DOHH2 (cell line): ENCODE measurements around the gene WNT7A.

Experiments used
- H3F3A ChIP-seq: fragments of 200-600 bp; sonication (generic), shearing (Covaris generic); 2 replicates; pipeline ENCODE4 v1.6.0; 2016; ENCODE audit warnings: antibody characterized with exemption, mild to moderate bottlenecking; ENCODE audit not compliant: control insufficient read depth, insufficient read depth
- H3K27ac ChIP-seq: fragments of 200-600 bp; sonication (generic); 2 replicates; pipeline ENCODE4 v1.5.1; 2014; ENCODE audit warnings: low read depth, mild to moderate bottlenecking, low read length, moderate library complexity
- H3K27me3 ChIP-seq: fragments of 200-600 bp; sonication (generic); 2 replicates; pipeline ENCODE4 v1.6.1; 2014; ENCODE audit warnings: mild to moderate bottlenecking, low read length, mixed read lengths; ENCODE audit not compliant: control insufficient read depth
- H3K36me3 ChIP-seq: fragments of 200-600 bp; sonication (generic); 2 replicates; pipeline ENCODE4 v1.6.1; 2014; ENCODE audit warnings: mild to moderate bottlenecking, low read length, moderate library complexity, mixed read lengths; ENCODE audit not compliant: control insufficient read depth
- H3K4me1 ChIP-seq: fragments of 200-600 bp; sonication (generic); 2 replicates; pipeline ENCODE4 v1.6.1; 2014; ENCODE audit warnings: mild to moderate bottlenecking, low read length, mixed read lengths; ENCODE audit not compliant: control insufficient read depth
- H3K4me2 ChIP-seq: fragments of 200-600 bp; sonication (generic); 2 replicates; pipeline ENCODE4 v1.6.0; 2014; ENCODE audit warnings: mild to moderate bottlenecking, low read length, moderate library complexity
- H3K4me3 ChIP-seq: fragments of 200-600 bp; sonication (generic); 2 replicates; pipeline ENCODE4 v1.5.1; 2014; ENCODE audit warnings: mild to moderate bottlenecking, low read length, mixed read lengths
- H3K79me2 ChIP-seq: fragments of 200-600 bp; sonication (generic); 2 replicates; pipeline ENCODE4 v1.6.1; 2014; ENCODE audit warnings: mild to moderate bottlenecking, low read length, mixed read lengths; ENCODE audit not compliant: control insufficient read depth
- H3K9me2 ChIP-seq: fragments of 200-600 bp; sonication (generic); replicated peaks from 2 replicates; pipeline ENCODE4 v1.6.1; 2014; ENCODE audit warnings: mild to moderate bottlenecking, low read length, mixed read lengths; ENCODE audit not compliant: control insufficient read depth
- H3K9me3 ChIP-seq: fragments of 200-600 bp; sonication (generic); 2 replicates; pipeline ENCODE4 v1.6.1; 2014; ENCODE audit warnings: antibody characterized with exemption, low read length, mixed read lengths; ENCODE audit not compliant: control insufficient read depth, insufficient read depth
- H4K20me1 ChIP-seq: fragments of 200-600 bp; sonication (generic); 2 replicates; pipeline ENCODE4 v1.6.0; 2014; ENCODE audit warnings: low read depth, mild to moderate bottlenecking, antibody characterized with exemption, low read length, moderate library complexity; ENCODE audit not compliant: control insufficient read depth, insufficient read depth
- CTCF ChIP-seq: fragments of 200-600 bp; sonication (generic); IDR thresholded peaks from one replicate; pipeline ENCODE4 v1.5.1; 2014; ENCODE audit warnings: antibody characterized with exemption, mild to moderate bottlenecking, low read depth, low read length; ENCODE audit not compliant: poor library complexity, severe bottlenecking
- EZH2phosphoT487 ChIP-seq: fragments of 200-600 bp; sonication (generic); IDR thresholded peaks from 2 replicates; pipeline ENCODE4 v1.6.1; 2017; ENCODE audit warnings: borderline replicate concordance, mild to moderate bottlenecking, antibody characterized with exemption, low read length, moderate library complexity, mixed read lengths

The WNT7A gene

DNA sequence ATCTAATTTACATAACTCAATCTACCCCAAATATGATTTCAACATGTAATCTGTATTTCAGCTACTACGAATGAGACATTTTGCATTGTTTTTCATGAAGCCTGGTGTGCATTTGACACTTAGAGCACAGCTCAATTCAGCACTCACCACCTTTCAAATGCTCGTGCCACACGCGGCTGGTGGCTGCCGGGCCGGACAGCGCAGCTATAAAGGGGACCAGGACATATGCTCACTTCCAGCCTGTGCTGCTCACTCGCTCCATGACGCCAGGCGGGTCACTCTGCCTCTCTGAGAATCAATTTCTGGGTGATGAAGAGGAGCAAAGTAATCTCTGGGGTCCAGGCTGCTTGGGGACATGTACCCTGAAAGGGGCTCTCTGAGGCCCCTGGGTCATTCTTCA lies 93.1 kb downstream of the WNT7A start:
- no peak for TF ChIP-seq CTCF
- no peak for TF ChIP-seq EZH2phosphoT487
- H3K9me2 ChIP-seq, result no peaks in the 10 kb centered on the region
- H3K27me3 ChIP-seq, result no peaks in the 10 kb centered on the region
- no peak overlapping the region for H3K4me2 ChIP-seq
- no peak overlapping the region for H3K27ac ChIP-seq
- no peak overlapping the region for H3K4me3 ChIP-seq
- H3K79me2 ChIP-seq, result no peaks in the 10 kb centered on the region
- no peaks in the 10 kb centered on the region for H3F3A ChIP-seq
- no peaks in the 10 kb centered on the region for H4K20me1 ChIP-seq
- no peaks in the 10 kb centered on the region for H3K9me3 ChIP-seq
- H3K4me1 ChIP-seq, result no peaks in the 10 kb centered on the region
- H3K36me3 ChIP-seq, result no peaks in the 10 kb centered on the region

- no peak overlapping the region for H3K4me3 ChIP-seq
- H3K79me2 ChIP-seq, result no peaks in the 10 kb centered on the region
- no peak overlapping the region for H3K27ac ChIP-seq
- H3K36me3 ChIP-seq, result no peaks in the 10 kb centered on the region
- H3K27me3 ChIP-seq, result no peaks in the 10 kb centered on the region; the same call in 1 of the 2 replicates
- no peaks in the 10 kb centered on the region for H4K20me1 ChIP-seq
- no peak overlapping the region for H3K4me2 ChIP-seq
- TF ChIP-seq EZH2phosphoT487 (no peak), CTCF (no peak)
- H3K4me1 ChIP-seq, result no peaks in the 10 kb centered on the region
- H3K9me2 ChIP-seq, result no peaks in the 10 kb centered on the region
- H3F3A ChIP-seq, result no peaks in the 10 kb centered on the region
- no peaks in the 10 kb centered on the region for H3K9me3 ChIP-seq
Measured at GRCh38 chr3:13785853-13786436, 93.9 kb downstream of the WNT7A start.

GRCh38 chr3:13785351-13785750 lies 94.5 kb downstream of the WNT7A start:
- H4K20me1 ChIP-seq, result no peaks in the 10 kb centered on the region
- no peak overlapping the region for H3K4me2 ChIP-seq
- peaks cover under 1% of the 10 kb centered on the region; the same call in 1 of the 2 replicates for H3K27me3 ChIP-seq

More at GRCh38 chr3:13785351-13785750, 94.5 kb downstream of the WNT7A start:
- Histone ChIP-seq H3K27ac (no peak overlapping the region), H3K36me3 (no peaks in the 10 kb centered on the region), H3K4me1 (no peaks in the 10 kb centered on the region), H3K9me2 (no peaks in the 10 kb centered on the region), H3K9me3 (no peaks in the 10 kb centered on the region), H3F3A (no peaks in the 10 kb centered on the region), H3K4me3 (no peak overlapping the region), H3K79me2 (no peaks in the 10 kb centered on the region)
- TF ChIP-seq EZH2phosphoT487 (no peak), CTCF (no peak)
